ENCODE measurements around the gene TPSAB1. TPM values are rescaled to one million over a fixed set of nuclear protein-coding genes. Genes with fewer than 3 reads are reported as not detected.

The TPSAB1 gene
- total RNA-seq, 2 experiments from 2014 or later: not detected

DNA sequence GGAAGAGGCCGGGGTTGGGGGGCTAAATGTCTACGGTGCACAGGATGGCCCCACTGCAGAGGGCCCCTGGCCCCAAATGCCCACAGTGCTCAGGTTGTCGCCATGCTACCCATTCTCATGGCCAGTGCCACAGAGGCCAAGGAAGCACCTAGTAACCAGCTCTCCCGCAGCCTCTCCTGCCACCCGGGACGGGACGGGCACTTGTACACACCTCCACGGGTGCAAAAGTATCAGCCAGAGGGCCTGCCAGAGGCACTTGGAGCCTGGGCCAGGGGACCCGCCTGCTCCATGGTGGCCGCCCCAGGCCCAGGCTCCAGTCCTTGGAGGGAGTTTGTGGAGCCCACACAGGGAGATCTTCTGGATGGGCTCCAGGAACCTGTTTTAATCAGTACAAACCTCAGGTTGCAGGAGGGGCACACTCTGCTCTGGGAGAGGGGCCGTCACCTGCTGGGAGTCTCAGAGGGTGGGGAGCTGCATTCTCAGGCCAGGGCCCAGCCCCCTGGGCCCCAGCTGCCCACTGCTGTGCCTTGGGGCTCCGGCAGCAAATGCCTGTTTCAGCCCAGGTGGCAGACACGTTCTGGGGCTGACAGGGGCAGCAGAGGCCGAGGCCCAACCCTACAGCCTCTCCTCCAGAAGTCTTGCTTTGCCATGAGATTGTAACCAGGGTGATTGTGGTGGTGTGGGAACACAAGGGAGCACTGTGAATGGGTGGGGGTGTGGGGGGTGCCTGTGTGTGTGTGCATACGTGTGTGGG is 23.3 kb downstream of the TPSAB1 start:
- Histone ChIP-seq H3K27ac (ENCODE audit: low read depth, low read length, poor library complexity, severe bottlenecking) (no peak overlapping the region), H3K9me2 (ENCODE audit: insufficient read depth, low read length) (no peaks in the 10 kb centered on the region), H3K79me2 (ENCODE audit: insufficient read depth, low read depth, low read length) (no peaks in the 10 kb centered on the region), H3K4me2 (ENCODE audit: low read length) (no peak overlapping the region), H3K36me3 (ENCODE audit: insufficient read depth, low read length) (no peaks in the 10 kb centered on the region), H3K4me3 (ENCODE audit: low read depth, low read length, poor library complexity, severe bottlenecking) (no peak overlapping the region), H2AFZ (ENCODE audit: low read length) (no peak overlapping the region), H3K9me3 (ENCODE audit: low read length) (no peaks in the 10 kb centered on the region), H4K20me1 (ENCODE audit: insufficient read depth, low read length) (no peaks in the 10 kb centered on the region), H3K4me1 (ENCODE audit: insufficient read depth, low read length, poor library complexity, severe bottlenecking) (no peaks in the 10 kb centered on the region)
- TF ChIP-seq, protein P1, sequence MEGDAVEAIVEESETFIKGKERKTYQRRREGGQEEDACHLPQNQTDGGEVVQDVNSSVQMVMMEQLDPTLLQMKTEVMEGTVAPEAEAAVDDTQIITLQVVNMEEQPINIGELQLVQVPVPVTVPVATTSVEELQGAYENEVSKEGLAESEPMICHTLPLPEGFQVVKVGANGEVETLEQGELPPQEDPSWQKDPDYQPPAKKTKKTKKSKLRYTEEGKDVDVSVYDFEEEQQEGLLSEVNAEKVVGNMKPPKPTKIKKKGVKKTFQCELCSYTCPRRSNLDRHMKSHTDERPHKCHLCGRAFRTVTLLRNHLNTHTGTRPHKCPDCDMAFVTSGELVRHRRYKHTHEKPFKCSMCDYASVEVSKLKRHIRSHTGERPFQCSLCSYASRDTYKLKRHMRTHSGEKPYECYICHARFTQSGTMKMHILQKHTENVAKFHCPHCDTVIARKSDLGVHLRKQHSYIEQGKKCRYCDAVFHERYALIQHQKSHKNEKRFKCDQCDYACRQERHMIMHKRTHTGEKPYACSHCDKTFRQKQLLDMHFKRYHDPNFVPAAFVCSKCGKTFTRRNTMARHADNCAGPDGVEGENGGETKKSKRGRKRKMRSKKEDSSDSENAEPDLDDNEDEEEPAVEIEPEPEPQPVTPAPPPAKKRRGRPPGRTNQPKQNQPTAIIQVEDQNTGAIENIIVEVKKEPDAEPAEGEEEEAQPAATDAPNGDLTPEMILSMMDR (conservative IDR thresholded peaks at IDR 0.05; ENCODE audit: low read length): no peak
- TF ChIP-seq EZH2phosphoT487 (IDR thresholded peaks at IDR 0.05; ENCODE audit: borderline replicate concordance, low read depth, low read length): no peak
- ChIA-PET POLR2A (no interaction called here), CTCF (ENCODE audit: unreplicated experiment) (no interaction called here)
- no peak for DNase-seq (ENCODE audit: low spot score)
- intact Hi-C loops (cut with micrococcal nuclease; ENCODE audit: unreplicated experiment): no loop called here
- BruUV-seq (replicated peaks): no TSS peak

DNA sequence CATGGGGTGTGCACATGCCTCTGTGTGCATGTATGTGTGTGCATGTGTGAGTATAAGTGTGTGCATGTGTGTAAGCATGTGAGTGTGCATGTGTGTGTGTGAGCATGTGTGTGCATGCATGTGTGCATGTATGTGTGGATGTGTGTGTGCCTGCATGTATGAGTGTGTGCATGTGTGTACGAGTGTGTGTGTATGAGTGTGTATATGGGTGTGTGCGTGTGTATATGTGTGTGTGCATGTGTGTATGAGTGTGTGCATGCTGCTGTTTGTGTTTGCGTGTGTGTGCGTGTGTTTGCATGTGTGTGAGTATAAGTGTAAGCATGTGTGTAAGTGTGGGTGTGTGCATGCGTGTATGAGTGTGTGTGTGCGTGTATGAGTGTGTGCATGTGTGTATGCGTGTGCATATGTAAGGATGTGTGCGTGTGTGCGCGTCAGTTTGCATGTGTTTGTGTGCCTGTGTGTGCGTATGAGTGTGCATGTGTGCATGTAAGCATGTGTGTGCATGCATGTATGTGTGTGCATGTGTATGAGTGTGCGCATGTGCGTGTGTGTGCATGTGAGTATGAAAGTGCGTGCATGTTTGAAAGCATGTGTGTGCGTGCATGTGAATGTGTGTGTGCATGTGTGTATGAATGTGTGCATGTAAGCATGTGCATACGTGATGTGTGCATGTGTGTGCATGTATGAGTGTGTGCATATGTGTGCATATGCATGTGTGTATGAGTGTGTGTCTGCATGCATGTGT is 24.0 kb downstream of the TPSAB1 start:
- POLR2A ChIA-PET: no interaction called here
- Histone ChIP-seq H3K27ac (ENCODE audit: low read depth, low read length, poor library complexity, severe bottlenecking) (no peak overlapping the region), H3K9me3 (ENCODE audit: low read length) (no peaks in the 10 kb centered on the region), H4K20me1 (ENCODE audit: insufficient read depth, low read length) (no peaks in the 10 kb centered on the region), H3K9me2 (ENCODE audit: insufficient read depth, low read length) (no peaks in the 10 kb centered on the region), H3K4me3 (ENCODE audit: low read depth, low read length, poor library complexity, severe bottlenecking) (no peak overlapping the region), H3K4me2 (ENCODE audit: low read length) (no peak overlapping the region), H2AFZ (ENCODE audit: low read length) (no peak overlapping the region), H3K36me3 (ENCODE audit: insufficient read depth, low read length) (no peaks in the 10 kb centered on the region), H3K4me1 (ENCODE audit: insufficient read depth, low read length, poor library complexity, severe bottlenecking) (no peaks in the 10 kb centered on the region), H3K79me2 (ENCODE audit: insufficient read depth, low read depth, low read length) (no peaks in the 10 kb centered on the region)
- no peak for DNase-seq (ENCODE audit: low spot score)
- intact Hi-C loops (cut with micrococcal nuclease; ENCODE audit: unreplicated experiment): no loop called here
- TF ChIP-seq EZH2phosphoT487 (IDR thresholded peaks at IDR 0.05; ENCODE audit: borderline replicate concordance, low read depth, low read length): no peak
- TF ChIP-seq, protein P1 (conservative IDR thresholded peaks at IDR 0.05; ENCODE audit: low read length): no peak
- CTCF ChIA-PET (ENCODE audit: unreplicated experiment): no interaction called here
- BruUV-seq (replicated peaks): no TSS peak

DNA sequence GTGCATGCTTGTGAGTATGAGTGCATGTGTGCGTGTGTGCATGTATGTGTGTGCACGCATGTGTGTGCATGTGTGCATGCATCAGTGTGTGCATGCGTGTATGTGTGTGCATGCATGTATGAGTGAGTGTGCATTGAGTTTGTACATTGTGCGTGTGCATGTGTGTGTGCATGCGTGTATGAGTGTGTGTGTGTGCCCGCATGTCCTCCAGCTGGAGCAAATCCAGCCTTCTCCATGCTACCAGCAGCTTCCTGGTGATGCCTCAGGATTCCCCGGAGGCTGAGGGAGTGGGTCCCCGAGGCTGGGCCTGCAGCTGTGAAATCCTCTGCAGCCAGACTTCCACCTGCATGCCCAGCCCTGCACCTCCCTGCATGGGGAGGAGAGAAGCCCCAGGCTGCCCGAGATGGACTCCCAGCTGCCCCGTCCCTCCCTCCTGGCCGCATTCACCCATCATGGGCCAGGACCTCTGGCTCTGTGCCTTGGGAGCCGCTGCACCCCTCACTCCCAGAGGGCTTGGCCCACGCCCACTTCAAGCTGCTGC is 24.7 kb downstream of the TPSAB1 start:
- H3K4me1 ChIP-seq (ENCODE audit: insufficient read depth, low read length, poor library complexity, severe bottlenecking): no peaks in the 10 kb centered on the region
- H2AFZ ChIP-seq (ENCODE audit: low read length): no peak overlapping the region
- H3K36me3 ChIP-seq (ENCODE audit: insufficient read depth, low read length): no peaks in the 10 kb centered on the region
- BruUV-seq (replicated peaks): no TSS peak
- DNase-seq (ENCODE audit: low spot score): no peak
- TF ChIP-seq, protein P1 (conservative IDR thresholded peaks at IDR 0.05; ENCODE audit: low read length): no peak
- TF ChIP-seq EZH2phosphoT487 (IDR thresholded peaks at IDR 0.05; ENCODE audit: borderline replicate concordance, low read depth, low read length): no peak
- no peak overlapping the region for H3K4me2 ChIP-seq (ENCODE audit: low read length)
- no peaks in the 10 kb centered on the region for H4K20me1 ChIP-seq (ENCODE audit: insufficient read depth, low read length)
- no peaks in the 10 kb centered on the region for H3K9me2 ChIP-seq (ENCODE audit: insufficient read depth, low read length)
- no peak overlapping the region for H3K27ac ChIP-seq (ENCODE audit: low read depth, low read length, poor library complexity, severe bottlenecking)
- no peaks in the 10 kb centered on the region for H3K9me3 ChIP-seq (ENCODE audit: low read length)
- intact Hi-C loops (cut with micrococcal nuclease; ENCODE audit: unreplicated experiment): no loop called here
- H3K4me3 ChIP-seq (ENCODE audit: low read depth, low read length, poor library complexity, severe bottlenecking): no peak overlapping the region
- no peaks in the 10 kb centered on the region for H3K79me2 ChIP-seq (ENCODE audit: insufficient read depth, low read depth, low read length)
- ChIA-PET POLR2A (no interaction called here), CTCF (ENCODE audit: unreplicated experiment) (no interaction called here)

All from OCI-LY7 (cell line).